Chondrocyte (in vitro differentiated cells): ENCODE results near the gene ZNF808. TPM values are rescaled to one million over a fixed set of nuclear protein-coding genes. Genes with fewer than 3 reads are reported as not detected.

Source experiments
- total RNA-seq: library from RNA; stranded (reverse); gene quantifications from 3 replicates; pipeline ENCODE4 v1.2.1, GENCODE V29; 2021

Gene ZNF808
- total RNA-seq, 1 donor from 2014 or later = 19.1 TPM

Other genes with a start within 250 kb of the ZNF808 start
- 10.0 to 12.1 TPM (median 11.6 TPM) in 3 replicates for gene ZNF480, start 230.5 kb upstream of the ZNF808 start, total RNA-seq
- 3.5 to 6.2 TPM (median 4.5 TPM) in 3 replicates for gene ZNF610, start 191.4 kb upstream of the ZNF808 start, total RNA-seq
- 3.2 to 5.1 TPM (median 4.8 TPM) in 3 replicates for gene ZNF880, start 157.7 kb upstream of the ZNF808 start, total RNA-seq
- 2.1 to 3.2 TPM (median 2.3 TPM) in 3 replicates for gene ZNF528, start 129.8 kb upstream of the ZNF808 start, total RNA-seq
- gene ZNF534, start 98.5 kb upstream of the ZNF808 start, total RNA-seq = not detected in 3 replicates
- not detected in 3 replicates for gene ZNF578, start 74.1 kb upstream of the ZNF808 start, total RNA-seq
- 10.9 to 15.2 TPM (median 11.3 TPM) in 3 replicates for gene ZNF701, start 42.6 kb downstream of the ZNF808 start, total RNA-seq
- gene ZNF83, start 110.7 kb downstream of the ZNF808 start, total RNA-seq = 37.8 to 56.5 TPM (median 38.6 TPM) in 3 replicates
- 16.3 to 24.5 TPM (median 18.4 TPM) in 3 replicates for gene ZNF611, start 207.4 kb downstream of the ZNF808 start, total RNA-seq